Glomerular endothelial cell (primary cell): ENCODE results near the gene NRG3. TPM values are rescaled to one million over a fixed set of nuclear protein-coding genes. Genes with fewer than 3 reads are reported as not detected.

ENCODE experiments used
- DNase-seq: peaks from one replicate; pipeline ENCODE4 v3.0.0-alpha.2; 2011; ENCODE audit warnings: low read depth, low spot score; ENCODE audit errors: extremely low read depth
- total RNA-seq: library from RNA; depleted of rRNA; stranded (reverse); fragments of >200 nt; gene quantifications from 2 replicates; pipeline ENCODE4 v1.2.3, GENCODE V29; 2015

NRG3 gene
- total RNA-seq, 1 donor from 2014 or later = 8.9 TPM

DNA sequence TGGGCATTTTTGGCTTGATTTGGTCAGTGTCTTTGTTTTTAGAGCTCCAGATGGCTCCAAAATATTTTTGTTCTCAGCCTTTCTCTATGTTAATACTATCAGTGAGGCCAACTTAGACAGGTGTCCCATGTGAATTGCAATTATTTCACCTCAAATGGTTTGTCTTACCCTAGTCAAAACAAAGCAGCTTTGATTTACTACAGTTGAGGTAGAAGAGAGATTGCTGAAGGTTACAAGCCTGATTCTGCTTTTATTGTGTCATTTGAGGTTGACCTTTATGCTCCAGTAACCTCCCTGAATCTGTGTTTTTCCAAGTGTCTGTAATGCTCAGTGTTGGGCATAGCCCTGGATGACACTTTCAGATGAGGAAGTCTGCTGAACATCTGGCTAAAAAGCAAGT lies 882.9 kb downstream of the NRG3 start:
- DNase-seq = no peak

DNA sequence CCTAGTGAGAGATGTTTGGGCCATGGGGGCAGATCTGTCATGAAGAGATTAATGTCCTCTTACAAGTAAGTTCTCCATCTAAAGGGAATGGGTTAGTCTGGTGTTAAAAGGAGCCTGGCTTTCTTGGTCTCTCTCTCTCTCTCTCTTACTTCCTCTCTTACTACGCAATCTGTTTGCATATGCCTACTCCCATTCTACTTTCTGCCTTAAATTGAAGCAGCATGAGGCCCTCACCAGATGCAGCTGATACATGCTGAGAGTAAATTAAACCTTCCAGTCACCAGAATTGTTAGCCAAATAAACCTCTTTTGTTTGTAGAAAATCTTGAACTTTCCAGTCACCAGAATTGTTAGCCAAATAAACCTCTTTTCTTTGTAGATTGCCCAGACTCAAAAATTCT lies 884.1 kb downstream of the NRG3 start:
- DNase-seq = no peak

DNA sequence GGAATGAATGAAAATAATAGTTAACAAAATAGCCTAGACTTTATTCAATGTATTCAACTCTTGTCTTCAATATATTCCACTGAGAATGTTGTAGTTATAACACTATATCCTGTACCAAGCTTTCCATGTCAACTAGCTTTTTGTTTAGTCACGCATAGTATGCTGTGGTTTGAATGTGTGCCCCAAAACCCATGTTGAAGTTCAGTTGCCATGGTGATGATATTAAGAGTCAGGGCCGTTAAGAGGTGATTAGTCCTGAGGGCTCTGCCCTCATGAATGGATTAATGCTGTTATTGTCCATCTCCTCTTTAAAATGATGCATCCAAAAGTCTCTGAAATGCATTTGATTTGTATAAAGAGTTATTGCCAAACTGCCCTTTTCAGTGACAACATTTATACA lies 887.6 kb downstream of the NRG3 start:
- DNase-seq = no peak

DNA sequence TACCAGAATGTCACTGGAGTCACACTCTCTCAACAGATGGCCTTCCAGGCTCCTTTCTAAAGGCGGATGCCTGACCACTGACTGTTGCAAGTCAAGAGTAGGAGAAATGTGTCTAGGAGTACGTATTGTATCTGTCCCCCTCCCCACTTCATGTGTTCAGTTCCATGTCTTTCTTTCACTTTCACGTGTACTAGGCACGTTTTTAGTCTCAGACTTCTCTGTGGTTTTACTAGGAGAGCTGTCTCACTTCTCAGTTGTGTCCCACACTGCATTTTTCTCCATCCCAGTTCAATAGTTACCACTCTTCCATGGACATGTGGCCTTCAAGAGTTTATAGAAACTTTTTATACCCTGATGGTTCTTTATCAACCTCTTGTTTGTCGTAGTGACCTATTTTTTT lies 893.0 kb downstream of the NRG3 start:
- no peak for DNase-seq

DNA sequence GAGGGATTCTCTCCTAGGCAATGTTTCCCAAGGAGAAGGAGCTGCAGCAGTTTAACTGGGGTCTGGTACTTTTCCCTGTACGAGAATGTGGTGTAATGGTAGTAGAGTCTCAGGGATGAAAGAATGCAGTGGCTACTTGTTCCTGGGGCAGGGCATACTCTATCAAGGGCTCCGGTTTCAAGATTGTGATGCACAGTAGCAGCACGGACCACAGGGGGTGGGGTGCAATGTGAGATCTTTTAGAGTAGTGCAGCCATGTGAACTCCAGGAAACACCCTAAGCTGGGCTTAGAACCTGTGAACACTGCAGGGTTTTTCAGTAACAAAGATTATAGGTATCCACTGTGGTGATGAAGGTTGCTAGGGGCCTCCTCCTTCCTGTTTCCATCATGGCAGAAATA lies 903.9 kb downstream of the NRG3 start:
- no peak for DNase-seq

DNA sequence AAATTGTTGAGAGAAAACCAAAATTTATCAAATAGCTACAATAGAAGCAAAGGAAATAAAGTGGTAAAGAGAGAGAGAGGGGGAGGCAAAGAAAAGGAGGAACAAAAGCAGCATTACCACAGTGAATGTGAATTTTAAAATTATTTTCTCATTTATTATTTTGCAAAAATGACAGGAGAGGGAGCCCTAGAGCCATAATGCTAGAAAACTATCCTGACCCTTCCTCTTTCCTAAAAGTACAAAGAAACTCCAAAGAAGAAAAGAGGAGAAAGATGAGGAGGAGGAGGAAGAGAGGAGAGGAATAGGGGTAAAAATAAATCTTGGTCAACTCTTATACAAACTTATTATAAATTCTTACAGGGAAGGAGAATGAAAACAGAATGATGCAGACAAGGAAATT lies 921.5 kb downstream of the NRG3 start:
- no peak for DNase-seq

DNA sequence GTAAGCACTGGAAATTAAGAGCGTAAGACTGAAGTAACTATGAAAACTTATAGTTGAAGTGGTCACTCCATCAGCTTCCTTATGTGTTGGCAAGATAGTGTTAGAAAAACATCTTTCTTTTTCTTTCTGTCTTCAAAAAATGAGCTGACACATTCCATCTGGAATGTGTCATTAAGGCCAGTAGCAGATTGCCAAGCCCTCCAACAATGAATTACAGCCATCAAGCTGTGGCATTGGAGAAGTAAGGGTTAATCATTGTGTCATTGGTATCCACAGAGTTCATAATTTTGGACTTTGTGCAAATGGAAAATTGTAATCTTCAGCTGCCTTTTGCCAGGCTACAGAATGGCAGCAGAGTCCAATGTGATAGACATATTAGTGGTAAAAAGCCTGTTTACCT lies 926.3 kb downstream of the NRG3 start:
- DNase-seq = no peak

DNA sequence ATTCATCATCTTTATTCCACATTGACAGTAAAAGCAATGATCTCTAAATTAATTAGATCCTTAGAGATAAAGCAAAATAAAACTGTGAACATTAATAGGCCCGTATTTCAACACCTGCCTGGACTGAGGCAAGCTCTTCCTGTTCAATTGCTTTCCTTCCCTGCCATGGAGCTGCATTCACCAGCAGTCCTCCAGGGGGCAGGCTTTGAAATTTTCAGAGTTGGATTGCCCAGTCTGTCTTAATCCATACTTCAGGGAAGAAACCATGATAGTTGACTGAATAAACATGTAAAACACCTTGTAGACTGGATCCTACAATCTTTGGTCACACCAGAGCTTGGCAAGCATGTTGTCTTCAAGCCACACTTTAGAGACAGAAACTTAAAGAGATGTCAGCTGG lies 936.6 kb downstream of the NRG3 start:
- no peak for DNase-seq

DNA sequence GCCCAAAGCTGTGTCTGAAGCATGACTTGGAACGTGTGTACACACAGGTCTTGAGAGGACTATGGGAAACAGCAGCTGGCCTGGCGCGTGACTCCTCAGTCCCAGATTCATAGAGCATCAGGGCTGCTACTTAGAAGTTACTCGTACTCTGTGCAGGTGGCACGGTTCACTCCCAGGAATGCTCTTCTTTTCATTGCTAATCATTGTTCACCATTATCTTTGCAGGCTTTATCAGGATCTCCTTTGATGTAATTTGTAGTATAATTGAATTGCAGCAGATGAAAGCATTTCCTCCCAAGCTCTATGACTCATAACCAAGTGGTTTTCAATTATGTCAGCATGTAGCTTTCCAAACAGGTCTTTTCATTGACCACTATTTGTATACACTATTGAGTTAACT lies 938.9 kb downstream of the NRG3 start:
- no peak for DNase-seq

DNA sequence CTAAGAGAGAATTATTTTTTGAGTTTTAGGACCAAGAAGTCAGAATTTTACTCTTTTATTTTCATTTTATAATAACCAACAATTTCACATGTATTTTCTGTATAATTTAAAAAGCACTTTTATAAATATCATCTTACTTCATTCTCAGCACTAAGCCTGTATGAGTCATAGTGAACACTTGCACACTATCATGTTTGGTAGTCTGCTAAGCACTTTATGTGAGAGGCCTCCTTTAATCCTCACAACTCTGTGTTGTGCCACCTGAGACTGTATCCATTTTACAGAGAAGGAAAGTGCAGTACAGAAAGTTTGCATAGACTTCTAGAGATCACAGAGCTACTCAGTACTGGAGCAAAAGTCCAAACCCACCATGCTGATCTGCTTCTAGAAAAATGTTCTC lies 939.6 kb downstream of the NRG3 start:
- no peak for DNase-seq

DNA sequence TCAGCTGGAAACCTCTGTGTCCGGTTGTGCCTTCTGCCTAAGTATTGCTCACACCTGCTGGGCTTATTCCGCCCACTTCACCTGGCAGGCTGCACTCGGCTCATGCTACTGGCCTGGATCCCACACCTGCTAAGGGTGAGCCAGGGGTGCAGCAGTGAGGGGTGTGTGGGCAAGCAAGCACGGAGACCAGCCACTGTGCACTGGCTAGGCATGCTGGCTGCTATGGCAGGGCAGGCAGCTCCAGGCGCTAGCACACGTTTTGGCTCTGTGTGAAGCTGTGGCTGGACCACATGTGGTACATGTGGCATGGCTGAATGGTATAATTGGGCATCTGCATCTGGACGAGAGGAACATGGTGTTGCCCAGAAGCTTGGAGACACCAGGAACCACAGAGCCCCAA lies 940.7 kb downstream of the NRG3 start:
- no peak for DNase-seq

DNA sequence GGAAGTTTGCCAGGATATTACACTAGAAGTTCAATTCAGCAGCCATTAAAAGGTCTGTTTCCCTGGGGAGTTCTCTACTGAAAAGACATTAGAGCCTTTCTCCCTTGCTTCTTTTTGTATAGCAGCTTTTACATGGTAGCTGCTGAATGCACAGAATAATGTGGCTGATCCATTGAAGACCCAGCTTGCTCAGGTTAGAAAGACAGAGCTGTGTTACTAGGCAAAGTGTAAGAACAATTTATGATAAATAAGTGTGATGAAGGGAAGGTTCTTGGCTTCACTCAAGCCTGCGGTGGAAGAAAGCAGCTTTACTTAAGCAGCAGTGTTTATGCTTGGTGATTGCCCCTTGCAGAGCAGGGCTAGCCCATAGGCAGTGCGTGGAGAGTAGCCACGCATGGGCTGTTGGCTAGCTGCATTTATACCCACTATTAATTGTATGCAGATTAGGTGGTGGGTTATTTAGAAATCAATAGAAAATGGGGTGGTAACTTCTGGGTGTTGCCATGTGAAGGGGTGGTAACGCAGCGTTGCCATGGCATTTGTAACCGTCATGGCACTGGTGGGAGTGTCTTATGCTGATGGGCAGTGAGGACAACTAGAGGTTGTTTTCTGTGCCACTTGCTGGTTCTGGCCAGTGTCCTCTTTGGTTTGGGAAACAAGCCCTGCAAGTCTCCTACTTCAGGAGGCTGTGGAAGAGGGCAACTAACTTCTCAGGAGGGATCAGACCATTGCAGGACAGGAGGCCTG lies 942.9 kb downstream of the NRG3 start:
- DNase-seq = no peak

DNA sequence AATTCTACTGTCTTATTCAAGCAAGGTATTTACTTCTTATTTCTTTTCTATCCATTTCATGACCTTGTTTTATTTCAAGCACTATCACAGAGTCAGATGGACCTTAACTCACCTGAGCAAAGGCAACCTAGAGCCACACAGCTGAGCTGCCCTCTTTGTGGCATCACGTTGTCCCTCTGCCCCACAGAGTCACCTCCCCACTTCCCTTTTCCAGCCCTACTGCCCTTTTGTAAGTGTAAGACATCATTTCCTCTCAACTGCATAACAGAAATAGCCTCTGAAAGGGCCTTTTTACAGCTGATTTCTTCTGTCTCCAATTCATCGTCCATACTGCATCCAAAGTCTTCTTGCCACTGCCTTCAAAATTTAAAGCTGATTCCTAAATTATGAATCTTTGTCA lies 946.0 kb downstream of the NRG3 start:
- no peak for DNase-seq

DNA sequence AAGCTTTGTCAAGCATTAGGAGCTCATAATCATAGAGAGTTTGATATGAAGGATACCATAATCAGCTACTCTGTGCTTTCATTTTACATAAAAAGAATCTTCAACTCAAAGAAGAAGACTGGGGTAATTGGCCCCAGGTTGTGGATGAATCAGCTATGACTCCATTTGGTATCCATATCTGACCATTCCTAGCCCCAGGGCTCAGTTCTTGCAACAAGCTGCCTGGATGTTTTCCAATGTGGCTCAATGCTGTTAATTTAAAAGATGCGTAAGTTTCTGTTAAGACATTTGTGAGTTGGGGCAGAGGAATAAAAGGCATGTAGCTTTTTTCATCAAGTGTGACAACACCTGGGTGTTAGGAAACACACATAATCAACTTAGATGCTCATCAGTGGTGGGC lies 951.1 kb downstream of the NRG3 start:
- DNase-seq = no peak

DNA sequence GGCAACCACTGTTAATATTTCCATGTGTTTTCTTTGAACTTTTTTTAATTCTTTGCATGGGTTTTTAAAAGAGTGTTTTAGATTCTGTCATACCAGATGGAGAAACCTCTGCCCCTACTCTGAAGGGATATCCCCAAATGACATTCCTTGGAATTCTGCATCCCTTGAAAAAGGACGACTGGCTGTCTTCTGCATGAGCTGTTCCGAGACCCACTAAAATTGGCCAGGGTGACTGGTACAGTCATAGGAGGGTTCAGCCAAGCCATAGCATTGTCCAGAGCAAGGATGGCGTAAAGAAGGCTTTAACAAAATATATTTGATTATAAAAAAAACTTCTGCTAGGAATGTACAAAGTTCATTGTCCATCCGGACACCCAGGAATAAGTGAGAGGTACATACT lies 952.9 kb downstream of the NRG3 start:
- no peak for DNase-seq

DNA sequence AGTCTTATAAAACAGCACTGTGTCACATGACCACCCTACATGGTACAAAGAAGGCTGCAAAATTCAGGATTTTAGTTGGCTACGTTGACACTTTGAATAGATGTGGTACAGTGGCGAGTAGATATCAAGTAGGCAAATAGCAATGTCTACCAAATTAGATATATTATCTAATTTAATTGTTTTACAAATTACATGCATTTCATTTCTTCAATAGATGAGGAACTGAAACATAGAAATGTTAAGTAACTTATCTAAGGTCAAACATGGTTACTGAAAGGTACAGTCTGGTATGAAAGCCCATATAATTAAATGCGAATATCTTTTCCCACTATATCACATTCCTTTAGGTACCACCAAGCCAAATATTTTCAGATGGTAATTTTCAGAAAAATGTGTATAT lies 972.2 kb downstream of the NRG3 start:
- DNase-seq = no peak

DNA sequence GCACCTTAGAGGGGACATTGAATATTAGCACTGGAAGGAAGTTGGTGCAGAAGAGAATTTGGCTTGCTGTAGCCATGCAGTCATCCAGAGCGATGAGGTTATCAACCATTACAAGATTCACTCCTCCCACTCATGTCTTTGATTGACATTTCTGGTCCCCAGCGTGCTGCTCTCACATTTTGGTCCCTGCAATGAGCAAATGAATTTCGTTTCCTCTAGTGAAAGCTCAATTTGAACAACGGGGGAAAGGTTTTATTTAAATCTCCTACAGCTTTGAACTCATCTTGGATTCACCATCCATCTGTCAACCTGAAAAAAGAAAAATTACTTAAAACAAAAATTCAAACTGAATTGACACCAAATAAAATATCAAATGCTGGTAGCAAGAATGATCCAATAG lies 975.2 kb downstream of the NRG3 start:
- no peak for DNase-seq

DNA sequence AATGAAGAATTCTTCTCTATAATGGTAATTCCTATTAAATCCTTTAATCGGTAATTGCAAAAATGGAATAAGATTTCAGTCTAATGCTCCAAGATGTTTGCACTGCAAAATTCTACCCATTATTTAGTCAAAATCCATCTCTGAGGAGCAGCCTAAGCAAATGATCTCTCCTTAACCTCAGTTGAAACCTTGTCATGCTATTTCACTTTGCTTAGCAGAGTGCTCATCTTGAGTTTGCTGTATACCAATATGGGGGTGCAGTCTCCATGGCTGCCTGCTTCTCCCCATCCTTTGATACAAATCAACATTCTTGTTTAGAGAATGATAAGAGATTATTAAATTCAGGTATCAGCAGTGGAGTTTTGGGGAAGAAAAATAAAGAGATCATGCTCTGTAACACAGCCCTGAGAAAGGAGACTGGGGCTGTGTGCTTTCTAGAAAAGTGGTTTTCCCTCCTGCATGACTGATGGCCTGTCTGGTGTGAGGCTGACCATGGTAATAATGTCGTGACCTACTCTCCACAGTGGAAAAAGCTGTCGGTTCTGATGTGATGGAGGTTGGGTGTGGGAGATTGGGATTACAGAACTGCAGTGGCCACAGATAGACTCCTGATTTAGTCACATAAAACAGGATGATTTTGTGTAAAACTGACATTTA lies 982.1 kb downstream of the NRG3 start:
- no peak for DNase-seq

DNA sequence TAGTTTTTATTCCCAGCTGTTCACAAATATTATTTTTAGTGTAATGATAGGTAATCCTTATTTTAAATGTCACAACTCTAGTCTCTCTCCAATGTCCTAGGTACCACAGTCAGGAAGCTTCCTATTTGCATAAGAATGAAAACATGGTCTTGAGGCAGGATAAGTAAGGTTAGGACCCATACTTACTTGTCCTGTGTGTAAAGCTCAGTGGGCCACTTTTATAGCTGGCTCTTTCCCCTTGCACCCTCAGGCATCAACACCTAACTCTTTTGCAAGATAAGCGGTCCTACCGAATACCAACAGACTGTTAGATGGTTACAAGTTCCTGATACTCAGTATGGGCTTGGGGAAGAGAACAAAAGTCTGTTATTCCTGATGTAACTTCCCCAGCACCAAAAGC lies 986.9 kb downstream of the NRG3 start:
- DNase-seq = no peak

DNA sequence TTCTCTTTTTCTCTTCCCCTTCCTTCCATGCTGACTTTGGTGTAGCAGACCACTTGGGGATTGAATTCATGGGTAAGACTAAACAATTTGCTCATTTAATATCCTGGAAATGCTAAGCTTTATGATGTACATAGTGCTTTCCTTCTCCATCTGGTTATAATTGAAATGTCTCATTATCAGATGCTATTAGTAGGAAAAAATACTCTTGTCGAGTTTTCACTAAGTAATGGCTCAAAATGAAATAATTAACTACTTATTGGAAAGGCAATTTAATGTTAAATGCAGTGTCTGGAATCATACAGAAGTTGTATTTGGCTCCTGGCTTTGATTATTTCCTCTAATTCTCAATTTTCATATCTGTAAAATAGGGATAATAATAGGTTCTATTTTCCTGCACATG lies 990.4 kb downstream of the NRG3 start:
- DNase-seq = no peak

DNA sequence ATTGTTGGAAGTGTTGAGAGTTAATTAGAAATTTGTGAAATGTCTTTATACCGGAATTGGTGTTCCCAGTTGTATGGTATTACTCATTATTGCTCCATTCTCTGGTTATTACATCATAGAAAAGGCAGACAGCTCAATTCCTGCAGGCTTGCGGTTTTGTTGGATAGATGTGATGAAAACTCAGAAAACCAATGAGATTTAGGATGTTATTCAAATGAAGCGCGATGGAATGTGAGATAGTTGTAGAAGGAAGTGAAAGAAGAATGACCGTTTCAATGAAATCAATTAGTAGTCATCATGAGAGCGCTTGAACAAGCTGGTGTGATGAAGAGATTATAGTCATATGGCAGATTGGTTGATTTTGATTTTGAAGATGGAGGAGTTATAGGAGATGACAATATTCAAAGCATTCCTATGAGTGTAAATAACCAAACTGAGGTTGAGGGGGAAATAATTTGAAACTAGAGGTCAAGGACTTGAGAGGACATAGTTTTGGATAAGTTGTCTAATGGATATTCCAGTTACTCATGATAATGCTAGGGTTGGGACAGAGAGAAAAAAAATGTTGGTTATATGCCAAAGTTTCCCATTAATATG lies 991.5 kb downstream of the NRG3 start:
- DNase-seq = no peak

DNA sequence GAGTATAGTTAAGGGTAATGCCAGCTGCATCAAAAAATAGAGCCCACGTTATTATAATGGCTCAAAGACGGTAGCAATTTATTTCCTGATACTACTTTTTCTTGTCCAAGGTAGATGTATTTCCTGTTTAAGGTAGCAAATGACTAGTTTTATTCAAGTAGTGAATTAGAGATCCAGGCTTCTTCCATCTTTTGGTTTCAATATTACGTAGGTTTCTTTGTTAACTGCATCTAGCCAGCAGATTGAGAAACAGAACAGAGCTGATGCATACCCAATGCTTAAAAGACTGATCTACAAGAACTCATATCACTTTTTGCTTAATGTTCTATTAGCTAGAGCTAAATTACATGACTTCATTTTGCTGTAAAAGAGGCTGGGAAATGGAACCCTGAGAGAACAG lies 992.1 kb downstream of the NRG3 start:
- DNase-seq = no peak
